GM21390 (cell line): Measurements from ENCODE around the gene AXL.
"Not testable (repeated sequence)": the region's sequence is repeated elsewhere in the genome, so short reads cannot be mapped to it uniquely, and the experiment has no call there.

Source experiments
- ATAC-seq: cut with Tn5 transposase; IDR thresholded peaks from one replicate; pipeline ENCODE4 v1.9.1; 2021; ENCODE audit not compliant: unreplicated experiment

Gene AXL

GRCh38 chr19:41206456-41206855 is 12.6 kb upstream of the AXL start:
- no peak for ATAC-seq

- ATAC-seq: no peak
These were observed 11.9 kb upstream of the AXL start for GRCh38 chr19:41206926-41207750.

- ATAC-seq: no peak
These were observed 4.9 kb upstream of the AXL start for GRCh38 chr19:41214161-41214560.

- ATAC-seq: no peak
These were observed 1.3 kb upstream of the AXL start for GRCh38 chr19:41217741-41218140.

GRCh38 chr19:41218249-41218614 is 791 bp upstream of the AXL start:
- ATAC-seq: no peak

GRCh38 chr19:41219924-41220567 is 1.0 kb downstream of the AXL start:
- no peak for ATAC-seq

GRCh38 chr19:41220811-41221210 is 1.8 kb downstream of the AXL start:
- ATAC-seq: no peak

GRCh38 chr19:41221514-41222205 is 2.6 kb downstream of the AXL start:
- no peak for ATAC-seq

- ATAC-seq: no peak
These were observed 3.2 kb downstream of the AXL start for GRCh38 chr19:41222240-41222639.

GRCh38 chr19:41223431-41224234 is 4.6 kb downstream of the AXL start:
- ATAC-seq: no peak

- no peak for ATAC-seq
These were observed 5.6 kb downstream of the AXL start for GRCh38 chr19:41224632-41225031.

GRCh38 chr19:41225238-41226052 is 6.4 kb downstream of the AXL start:
- no peak for ATAC-seq

GRCh38 chr19:41226053-41226873 is 7.2 kb downstream of the AXL start:
- ATAC-seq: no peak

GRCh38 chr19:41226874-41227390 is 7.9 kb downstream of the AXL start:
- no peak for ATAC-seq

- no peak for ATAC-seq
These were observed 9.5 kb downstream of the AXL start for GRCh38 chr19:41228486-41228885.

- ATAC-seq: not testable (repeated sequence)
These were observed 10.3 kb downstream of the AXL start for GRCh38 chr19:41229338-41229737.

GRCh38 chr19:41230067-41230857 is 11.2 kb downstream of the AXL start:
- no peak for ATAC-seq

GRCh38 chr19:41232686-41233085 is 13.7 kb downstream of the AXL start:
- ATAC-seq: no peak
